ENCODE data around the gene MAPK11. TPM values are rescaled to one million over a fixed set of nuclear protein-coding genes. Genes with fewer than 3 reads are reported as not detected.

Gene MAPK11
- polyA plus RNA-seq, 3 donors: 0.81 TPM; not detected in 2

- Mint-ChIP-seq H3K36me3 (peaks cover 56 to 90% of the 10 kb centered on the region in 2 donors), H3K4me1 (no peaks in the 10 kb centered on the region), H3K27ac (peak overlapping the region in 1 of 7 donors; percentile 61)
Measured at GRCh38 chr22:50281384-50281760, 11.2 kb upstream of the MAPK11 start.

GRCh38 chr22:50280708-50281383, 10.7 kb upstream of the MAPK11 start:
- no peak overlapping the region for H2AFZ ChIP-seq (ENCODE audit: insufficient read depth, low read depth, low read length, poor library complexity, severe bottlenecking)
- intact Hi-C loops (cut with micrococcal nuclease): no loop called here
- Mint-ChIP-seq H3K4me1 (no peaks in the 10 kb centered on the region), H3K36me3 (peaks cover 54 to 90% of the 10 kb centered on the region in 2 donors), H3K4me3 (no peak overlapping the region), H3K27ac (no peak overlapping the region), H3K27me3 (ENCODE audit: low read depth in 3 of 3) (peaks cover 0 to 2% (median 0%) of the 10 kb centered on the region in 3 donors), H3K9me3 (peaks cover 0 to 2% (median 0%) of the 10 kb centered on the region in 7 donors)
- peaks cover 90 to 97% of the 10 kb centered on the region in 2 donors for H3K36me3 ChIP-seq (replicated peaks in 1 of 2; ENCODE audit: control insufficient read depth in 1 of 2, insufficient read depth in 2 of 2, low read length in 2 of 2)
- no peaks in the 10 kb centered on the region for H3K4me1 ChIP-seq (ENCODE audit: control insufficient read depth in 1 of 2, insufficient read depth in 2 of 2, low read length in 2 of 2)
- H3K79me2 ChIP-seq (ENCODE audit: insufficient read depth, low read length): peaks cover 5% of the 10 kb centered on the region
- H3K9me3 ChIP-seq (replicated peaks in 1 of 2; ENCODE audit: control insufficient read depth in 1 of 2, insufficient read depth in 1 of 2, low read length in 2 of 2): no peaks in the 10 kb centered on the region
- WGBS (ENCODE audit: insufficient coverage): 97% methylated on average over 39 of the region's 47 CpGs
- no peak overlapping the region for H3K4me3 ChIP-seq (replicated peaks in 1 of 3; ENCODE audit: low read depth in 2 of 3, low read length in 3 of 3)
- peaks cover 98% of the 10 kb centered on the region for H4K20me1 ChIP-seq (ENCODE audit: insufficient read depth, low read length)
- TF ChIP-seq, protein P1, sequence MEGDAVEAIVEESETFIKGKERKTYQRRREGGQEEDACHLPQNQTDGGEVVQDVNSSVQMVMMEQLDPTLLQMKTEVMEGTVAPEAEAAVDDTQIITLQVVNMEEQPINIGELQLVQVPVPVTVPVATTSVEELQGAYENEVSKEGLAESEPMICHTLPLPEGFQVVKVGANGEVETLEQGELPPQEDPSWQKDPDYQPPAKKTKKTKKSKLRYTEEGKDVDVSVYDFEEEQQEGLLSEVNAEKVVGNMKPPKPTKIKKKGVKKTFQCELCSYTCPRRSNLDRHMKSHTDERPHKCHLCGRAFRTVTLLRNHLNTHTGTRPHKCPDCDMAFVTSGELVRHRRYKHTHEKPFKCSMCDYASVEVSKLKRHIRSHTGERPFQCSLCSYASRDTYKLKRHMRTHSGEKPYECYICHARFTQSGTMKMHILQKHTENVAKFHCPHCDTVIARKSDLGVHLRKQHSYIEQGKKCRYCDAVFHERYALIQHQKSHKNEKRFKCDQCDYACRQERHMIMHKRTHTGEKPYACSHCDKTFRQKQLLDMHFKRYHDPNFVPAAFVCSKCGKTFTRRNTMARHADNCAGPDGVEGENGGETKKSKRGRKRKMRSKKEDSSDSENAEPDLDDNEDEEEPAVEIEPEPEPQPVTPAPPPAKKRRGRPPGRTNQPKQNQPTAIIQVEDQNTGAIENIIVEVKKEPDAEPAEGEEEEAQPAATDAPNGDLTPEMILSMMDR (IDR thresholded peaks at IDR 0.05): no peak
- DNase-seq: no peak
- no peaks in the 10 kb centered on the region for H3K27me3 ChIP-seq (ENCODE audit: control insufficient read depth in 2 of 2, insufficient read depth in 2 of 2, low read length in 2 of 2)
- H3K9ac ChIP-seq (ENCODE audit: insufficient read depth, low read length, poor library complexity, severe bottlenecking): no peak overlapping the region
- no peak overlapping the region for H3K4me2 ChIP-seq (replicated peaks; ENCODE audit: extremely low read depth, low read length, poor library complexity, severe bottlenecking)
- H3K27ac ChIP-seq (ENCODE audit: low read depth in 1 of 2, low read length in 2 of 2): no peak overlapping the region

More at GRCh38 chr22:50281384-50281760, 11.2 kb upstream of the MAPK11 start:
- TF ChIP-seq, protein P1 (IDR thresholded peaks at IDR 0.05): no peak
- H3K36me3 ChIP-seq (replicated peaks in 1 of 2; ENCODE audit: control insufficient read depth in 1 of 2, insufficient read depth in 2 of 2, low read length in 2 of 2): peaks cover 92 to 97% of the 10 kb centered on the region in 2 donors
- no peaks in the 10 kb centered on the region for H3K27me3 ChIP-seq (ENCODE audit: control insufficient read depth in 2 of 2, insufficient read depth in 2 of 2, low read length in 2 of 2)
- peaks cover 10% of the 10 kb centered on the region for H3K79me2 ChIP-seq (ENCODE audit: insufficient read depth, low read length)
- H3K4me3 ChIP-seq (replicated peaks in 1 of 3; ENCODE audit: low read depth in 2 of 3, low read length in 3 of 3): no peak overlapping the region
- H4K20me1 ChIP-seq (ENCODE audit: insufficient read depth, low read length): peaks cover 98% of the 10 kb centered on the region
- 96% methylated on average over 36 of the region's 36 CpGs for WGBS (ENCODE audit: insufficient coverage)
- no peak overlapping the region for H3K9ac ChIP-seq (ENCODE audit: insufficient read depth, low read length, poor library complexity, severe bottlenecking)
- no peak overlapping the region for H2AFZ ChIP-seq (ENCODE audit: insufficient read depth, low read depth, low read length, poor library complexity, severe bottlenecking)
- Mint-ChIP-seq H3K4me3 (no peak overlapping the region), H3K27me3 (ENCODE audit: low read depth in 3 of 3) (peaks cover 0 to 2% (median 0%) of the 10 kb centered on the region in 3 donors), H3K9me3 (peaks cover 0 to 2% (median 0%) of the 10 kb centered on the region in 7 donors)
- no peak overlapping the region for H3K27ac ChIP-seq (ENCODE audit: low read depth in 1 of 2, low read length in 2 of 2)
- H3K4me2 ChIP-seq (replicated peaks; ENCODE audit: extremely low read depth, low read length, poor library complexity, severe bottlenecking): no peak overlapping the region
- H3K9me3 ChIP-seq (replicated peaks in 1 of 2; ENCODE audit: control insufficient read depth in 1 of 2, insufficient read depth in 1 of 2, low read length in 2 of 2): no peaks in the 10 kb centered on the region
- DNase-seq: no peak
- intact Hi-C loops (cut with micrococcal nuclease): no loop called here
- H3K4me1 ChIP-seq (ENCODE audit: control insufficient read depth in 1 of 2, insufficient read depth in 2 of 2, low read length in 2 of 2): no peaks in the 10 kb centered on the region

All from CD14-positive monocyte (primary cell).